Activated naive CD4-positive, alpha-beta T cell (primary cell): ENCODE measurements around the gene EID2B.

Source experiments
- DNase-seq, 4 experiments: peaks; one replicate each; lab custom pipeline; 2025; lab: John Stamatoyannopoulos, UW

The EID2B gene, protein sequence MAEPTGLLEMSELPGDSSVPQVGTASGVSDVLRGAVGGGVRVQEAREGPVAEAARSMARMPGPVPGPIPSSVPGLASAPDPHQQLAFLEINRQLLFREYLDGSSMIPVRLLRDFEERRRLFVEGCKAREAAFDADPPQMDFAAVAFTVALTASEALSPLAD

DNA sequence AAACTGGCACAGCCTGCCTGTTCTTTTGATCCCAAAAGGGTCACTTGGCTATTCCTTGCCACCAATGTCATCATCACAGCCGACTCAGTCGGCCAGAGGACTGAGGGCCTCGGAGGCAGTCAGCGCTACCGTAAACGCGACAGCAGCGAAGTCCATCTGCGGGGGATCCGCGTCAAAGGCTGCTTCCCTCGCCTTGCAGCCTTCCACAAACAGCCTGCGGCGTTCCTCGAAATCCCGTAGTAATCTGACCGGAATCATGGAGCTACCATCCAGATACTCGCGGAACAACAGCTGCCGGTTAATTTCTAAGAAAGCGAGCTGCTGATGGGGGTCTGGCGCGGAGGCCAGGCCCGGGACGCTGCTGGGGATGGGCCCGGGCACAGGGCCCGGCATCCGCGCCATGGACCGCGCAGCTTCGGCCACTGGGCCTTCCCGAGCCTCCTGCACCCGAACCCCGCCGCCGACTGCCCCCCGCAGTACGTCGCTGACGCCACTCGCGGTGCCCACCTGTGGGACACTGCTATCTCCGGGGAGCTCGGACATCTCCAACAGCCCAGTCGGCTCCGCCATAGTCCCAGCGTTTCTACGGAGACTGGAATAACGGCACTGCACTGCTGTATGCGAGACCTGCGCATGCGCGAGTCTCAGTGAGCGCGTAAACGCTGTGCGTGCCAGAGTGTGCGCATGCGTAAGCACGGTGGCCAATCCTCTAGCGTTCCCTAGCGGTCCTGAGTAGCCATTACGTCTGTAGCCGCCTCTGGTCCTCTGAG lies at the start of gene EID2B:
Gene EID2B, minus strand, starts transcription at position 620 of the 770 bp plus-strand sequence. Its CDS starts 50 bp downstream, at position 570.
- DNase-seq, result peak; percentile 81 to 89 (median 86)

DNA sequence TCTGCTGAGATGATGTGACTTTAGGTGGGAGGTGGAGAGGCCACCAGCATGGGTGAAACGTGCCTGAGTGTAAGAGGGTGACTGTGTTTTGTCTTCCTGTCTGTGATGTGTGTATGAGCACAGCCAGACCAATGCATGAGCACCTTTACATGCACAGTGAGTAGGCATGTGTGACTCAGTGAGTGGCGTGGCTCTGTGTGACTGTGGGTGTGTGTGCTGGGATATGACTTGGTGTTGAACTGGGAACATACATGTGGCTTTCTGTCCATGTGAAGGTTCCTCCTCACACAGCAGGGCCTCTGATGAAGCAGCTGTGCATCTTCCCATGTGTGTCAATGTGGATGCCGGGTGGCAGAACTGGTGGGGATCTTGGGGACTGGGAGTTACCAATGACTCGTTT lies 49.8 kb upstream of the EID2B start:
- DNase-seq, result no peak

DNA sequence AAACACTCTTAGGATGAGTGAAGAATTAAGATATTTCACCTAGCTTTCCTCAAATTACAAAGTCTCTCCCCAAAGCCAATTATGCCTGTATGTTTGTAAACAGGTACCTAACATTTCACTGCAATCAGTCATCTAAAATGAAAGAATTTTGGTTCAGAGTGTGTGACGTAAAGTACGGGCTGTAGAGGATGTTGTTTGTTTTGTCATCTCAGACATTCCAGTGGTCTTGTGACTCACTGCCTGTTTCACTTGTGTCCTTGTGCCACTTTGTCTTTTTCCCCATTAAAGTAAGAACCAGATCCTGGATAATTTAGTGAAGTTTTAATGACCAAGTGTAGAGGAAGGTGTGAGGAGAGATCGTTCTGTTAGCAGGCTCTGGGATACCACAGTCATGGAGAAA lies 36.0 kb upstream of the EID2B start:
- DNase-seq, result no peak

DNA sequence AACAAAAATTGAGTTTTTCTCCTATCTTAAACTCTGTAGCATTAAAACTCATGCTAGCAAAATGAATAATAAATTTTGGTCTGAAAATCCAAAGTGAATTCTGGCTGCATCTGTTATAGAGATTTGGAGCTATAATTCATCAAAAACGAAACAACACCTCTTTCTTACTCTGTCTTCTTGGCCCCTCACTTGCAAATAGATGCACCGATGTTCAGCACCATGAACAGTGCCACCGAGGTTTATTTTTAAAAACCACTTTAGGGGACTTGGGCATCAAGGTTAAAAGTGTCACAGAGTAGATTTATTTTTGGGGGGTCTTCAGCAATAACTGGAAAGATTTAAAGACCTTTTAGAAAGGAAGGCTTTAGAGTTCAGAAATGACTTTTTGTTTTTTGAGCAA lies 33.4 kb upstream of the EID2B start:
- DNase-seq, result no peak

DNA sequence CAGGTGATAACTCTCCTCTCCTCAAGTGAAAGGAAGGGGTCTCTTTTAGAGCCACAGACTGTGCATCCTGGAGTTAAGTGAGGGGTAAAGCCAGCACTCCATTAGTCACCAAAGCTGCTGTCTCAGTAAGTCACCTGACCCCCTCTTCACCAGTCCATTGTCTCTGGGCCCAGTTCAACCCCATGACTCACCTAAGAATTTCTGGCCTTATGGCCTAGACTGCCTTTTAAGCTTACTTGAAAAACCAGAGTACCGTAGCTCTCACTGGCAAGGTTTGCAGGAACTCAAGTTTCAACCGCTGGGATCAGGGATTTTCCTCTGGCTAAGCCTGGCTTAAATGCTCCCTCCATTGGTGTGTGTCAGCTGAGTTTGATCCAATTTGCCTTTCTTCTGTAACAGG lies 30.8 kb upstream of the EID2B start:
- no peak for DNase-seq

DNA sequence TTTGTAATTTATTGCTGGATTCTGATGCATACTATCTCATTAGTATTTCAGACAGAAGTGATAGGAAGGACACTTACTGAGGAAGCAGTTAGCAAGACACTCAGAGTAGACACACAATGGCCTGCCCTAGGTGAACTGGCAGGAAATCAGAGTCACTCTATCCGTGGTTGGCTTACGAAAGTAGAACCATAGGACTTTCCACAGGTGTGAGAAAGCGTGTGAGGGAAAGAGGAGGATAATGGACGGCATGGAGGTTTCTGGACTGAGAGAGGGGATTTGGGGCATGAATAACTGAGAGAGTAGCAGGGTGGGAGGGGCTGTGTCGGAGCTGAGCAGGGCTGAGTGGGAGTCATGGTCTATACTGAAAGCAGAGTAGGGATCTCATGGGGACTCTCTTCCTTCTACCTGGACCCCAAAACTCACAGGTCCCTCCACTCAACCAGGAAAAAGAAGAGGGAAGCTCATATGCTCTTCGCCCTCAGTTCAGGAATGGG lies 26.0 kb upstream of the EID2B start:
- DNase-seq, result no peak

DNA sequence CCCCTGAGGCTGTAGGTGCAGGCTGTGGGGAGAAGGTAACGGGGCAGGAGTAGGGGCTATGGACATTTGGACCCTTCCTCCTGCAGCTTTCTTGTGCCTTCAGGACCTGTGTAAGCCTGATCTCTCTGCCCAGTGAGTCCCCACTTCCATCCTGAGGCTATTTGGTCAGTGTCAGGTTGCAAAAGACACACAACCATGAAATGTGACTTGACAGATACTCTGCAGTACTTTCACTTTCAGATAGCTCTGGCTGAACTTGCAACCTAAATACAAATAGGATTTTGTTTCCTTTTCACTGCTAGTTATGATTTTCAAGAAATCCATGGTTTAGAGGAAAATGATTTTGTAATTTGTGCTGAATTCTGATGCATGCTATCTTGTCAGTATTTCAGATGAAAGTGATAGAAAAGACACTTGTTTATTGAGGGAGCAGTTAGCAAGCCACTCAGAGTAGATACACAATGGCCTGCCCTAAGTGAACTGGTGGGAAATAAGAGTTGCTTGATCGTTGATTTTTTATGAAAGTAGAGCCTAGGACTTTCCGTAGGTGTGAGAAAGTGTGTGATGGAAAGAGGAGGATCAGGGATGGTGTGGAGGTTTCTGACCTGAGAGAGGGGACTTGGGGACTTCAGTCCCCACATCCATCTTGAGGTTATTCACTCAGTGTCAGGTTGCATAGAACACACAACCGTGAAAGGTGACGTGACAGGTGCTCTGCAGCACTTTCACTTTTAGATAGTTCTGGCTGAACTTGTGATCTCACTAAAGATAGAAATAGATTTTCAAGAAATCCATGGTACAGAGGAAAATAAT lies 25.4 kb upstream of the EID2B start:
- DNase-seq, result no peak

DNA sequence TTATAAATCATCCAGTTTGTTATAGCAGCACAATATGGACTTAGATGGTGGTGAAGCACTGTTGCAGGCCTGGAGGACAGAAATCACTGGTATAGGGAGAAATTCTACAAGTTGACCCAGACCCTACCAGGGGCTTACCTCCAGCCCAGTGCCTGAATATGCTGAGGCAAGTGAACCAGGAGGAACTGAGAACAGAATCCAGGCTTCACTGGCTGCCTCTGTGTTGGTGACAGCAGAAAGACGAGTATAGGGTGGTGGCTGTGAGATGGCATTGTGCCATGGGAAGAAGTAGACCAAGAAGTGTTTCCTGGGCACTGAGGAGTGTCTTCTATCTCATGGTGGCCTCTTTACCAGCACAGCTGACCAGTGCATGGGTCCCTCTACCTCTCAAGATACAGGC lies 23.2 kb upstream of the EID2B start:
- no peak for DNase-seq

DNA sequence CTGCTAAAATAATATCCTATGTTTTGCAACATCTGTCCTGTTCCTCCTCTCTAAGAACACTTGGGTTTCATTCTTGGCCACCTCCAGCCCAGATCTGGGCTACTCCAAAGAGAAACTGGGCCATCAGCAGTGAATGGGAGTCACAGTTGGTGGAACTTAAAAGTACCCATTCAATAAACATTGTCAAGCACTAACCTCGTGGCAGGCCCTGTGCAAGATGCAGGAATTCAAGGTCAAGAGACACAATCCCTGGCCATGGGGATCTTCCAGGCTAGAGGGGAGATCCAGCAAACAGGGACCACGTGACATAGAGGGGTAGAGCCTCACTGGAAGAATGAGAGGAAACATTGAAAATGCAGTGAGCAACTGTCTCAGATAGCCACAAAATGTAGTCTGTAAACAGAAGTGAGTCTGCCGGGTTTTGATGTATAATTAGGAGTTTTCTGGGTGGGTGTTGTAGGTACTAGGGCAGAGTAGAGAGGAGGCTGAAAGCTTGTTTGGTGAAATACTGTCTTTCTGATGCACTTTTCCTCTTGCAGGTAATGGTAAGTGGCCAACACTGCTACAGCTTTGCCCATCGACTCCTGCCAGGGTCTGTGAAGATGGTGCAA lies 22.2 kb upstream of the EID2B start:
- no peak for DNase-seq

DNA sequence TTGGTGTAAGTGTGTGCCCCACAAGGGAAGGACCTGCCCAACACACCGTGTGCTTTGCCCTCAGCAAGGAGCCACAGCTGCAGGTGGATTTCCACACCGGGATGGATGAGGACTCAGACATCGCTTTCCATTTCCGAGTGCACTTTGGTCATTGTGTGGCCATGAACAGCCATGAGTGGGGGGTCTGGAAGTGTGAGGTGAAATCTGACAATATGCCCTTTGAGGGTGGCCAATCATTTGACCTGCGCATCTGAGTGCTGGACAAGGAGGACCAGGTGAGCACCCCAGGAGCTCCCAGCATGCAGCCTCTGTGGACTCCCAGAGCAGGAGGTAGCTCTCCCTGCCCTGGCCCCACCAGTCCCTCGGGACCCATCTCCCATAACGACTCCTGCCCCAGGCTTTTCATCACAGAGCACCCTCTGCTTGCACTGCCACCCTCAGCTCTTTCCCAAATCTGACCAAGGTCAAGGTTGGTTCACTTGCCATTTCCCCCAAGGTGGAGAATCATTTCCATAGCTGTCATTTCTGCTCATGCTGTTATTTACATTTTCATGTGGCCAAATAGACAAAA lies 20.5 kb upstream of the EID2B start:
- no peak for DNase-seq

DNA sequence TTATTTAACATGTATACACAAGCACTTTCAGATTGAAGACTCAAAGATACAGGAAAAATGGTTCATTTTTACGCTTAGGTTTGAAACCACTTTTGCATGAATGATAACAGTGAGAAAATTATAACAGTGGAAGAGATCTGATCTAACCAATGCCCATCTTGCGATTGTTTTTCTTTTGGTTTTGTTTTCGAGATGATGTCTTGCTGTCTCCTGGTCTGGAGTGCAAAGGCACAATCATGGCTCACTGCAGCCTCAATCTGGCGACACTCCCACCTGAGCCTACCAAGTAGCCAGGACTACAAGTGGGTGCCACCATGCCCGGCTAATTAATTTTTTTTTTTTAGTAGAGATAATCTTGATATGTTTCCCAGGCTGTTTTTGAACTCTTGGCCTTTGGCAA lies 17.5 kb upstream of the EID2B start:
- no peak for DNase-seq

DNA sequence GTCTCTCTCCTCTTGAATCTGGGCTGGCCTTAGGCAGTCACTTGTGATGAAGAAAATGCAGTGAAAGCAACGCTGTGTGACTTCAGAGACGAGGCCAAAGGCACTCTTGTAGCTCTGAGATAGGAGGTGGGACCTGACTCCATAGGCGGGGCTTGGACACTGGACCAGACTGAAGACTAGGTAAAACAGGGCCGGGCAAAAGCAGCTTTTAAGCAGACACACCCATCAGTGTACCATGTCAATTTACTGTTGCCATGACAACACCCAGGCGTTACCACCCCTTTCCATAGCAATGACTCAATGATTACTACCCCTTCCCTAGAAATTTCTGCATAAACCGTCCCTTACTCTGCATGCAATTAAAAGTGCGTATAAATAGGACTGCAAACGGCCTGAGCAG lies 13.9 kb upstream of the EID2B start:
- no peak for DNase-seq

DNA sequence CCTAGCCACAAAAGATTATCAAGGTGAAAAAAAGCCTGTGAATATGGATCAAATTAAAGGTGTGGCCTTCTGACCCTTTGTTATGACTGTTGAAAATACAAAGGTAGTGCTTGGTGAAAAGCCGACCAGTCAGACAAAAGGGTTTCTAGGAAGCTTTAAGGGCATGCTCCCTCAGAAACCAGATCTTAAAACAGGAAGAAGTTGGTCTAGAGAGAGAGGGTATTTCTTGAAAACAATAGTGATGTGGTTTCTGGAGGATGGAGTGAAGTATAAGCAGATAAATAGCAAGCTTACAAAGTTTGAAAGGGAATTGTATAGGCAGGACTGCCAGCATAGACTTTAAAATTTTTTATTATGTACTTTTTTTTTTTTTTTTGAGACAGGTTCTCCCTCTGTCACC lies 12.3 kb upstream of the EID2B start:
- no peak for DNase-seq

DNA sequence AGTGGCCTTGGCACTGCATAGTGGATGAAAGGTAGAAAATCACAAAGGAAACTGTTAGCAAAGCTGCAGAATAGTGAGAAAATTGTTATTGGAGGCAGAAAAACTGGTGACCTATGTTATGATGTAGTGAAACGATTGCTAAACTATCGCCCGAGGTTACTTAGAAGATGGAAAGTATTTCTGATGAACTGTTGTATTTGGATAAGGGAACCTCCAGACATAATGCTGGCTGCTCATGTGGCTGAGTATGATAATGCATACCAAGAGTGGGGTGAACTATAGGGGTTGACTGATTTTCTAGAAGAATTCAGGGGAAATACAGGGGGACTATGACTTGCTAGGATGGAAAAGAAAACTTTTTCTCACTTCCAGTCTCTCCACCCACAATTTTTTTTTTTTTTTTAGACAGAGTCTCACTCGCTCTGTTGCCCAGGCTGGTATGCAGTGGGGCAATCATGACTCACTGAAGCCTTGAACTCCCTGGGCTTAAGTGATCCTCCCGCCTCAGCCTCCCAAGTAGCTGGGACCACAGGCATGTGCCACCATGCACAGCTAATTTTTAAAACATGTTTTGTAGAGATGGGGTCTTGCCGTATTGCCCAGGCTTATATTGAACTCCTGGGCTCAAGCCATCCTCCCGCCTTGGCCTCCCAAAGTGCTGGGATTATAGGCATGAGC lies 11.7 kb upstream of the EID2B start:
- no peak for DNase-seq

DNA sequence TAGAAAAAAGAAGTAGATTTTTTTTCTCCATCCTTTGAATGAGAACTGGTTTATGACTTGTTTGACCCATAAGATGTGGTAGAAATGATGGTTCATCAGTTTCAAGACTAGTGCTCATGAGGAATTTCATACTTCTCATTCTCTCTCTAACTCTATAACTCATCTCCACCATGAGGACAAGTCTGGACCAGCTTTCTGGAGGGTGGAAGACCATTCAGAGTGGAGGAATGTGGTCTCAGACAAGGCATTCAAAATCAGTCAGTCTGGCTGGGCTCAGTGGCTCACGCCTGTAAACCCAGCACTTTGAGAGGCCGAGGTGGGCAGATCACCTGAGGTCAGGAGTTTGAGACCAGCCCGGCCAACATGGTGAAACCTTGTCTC lies 10.8 kb upstream of the EID2B start:
- no peak for DNase-seq

DNA sequence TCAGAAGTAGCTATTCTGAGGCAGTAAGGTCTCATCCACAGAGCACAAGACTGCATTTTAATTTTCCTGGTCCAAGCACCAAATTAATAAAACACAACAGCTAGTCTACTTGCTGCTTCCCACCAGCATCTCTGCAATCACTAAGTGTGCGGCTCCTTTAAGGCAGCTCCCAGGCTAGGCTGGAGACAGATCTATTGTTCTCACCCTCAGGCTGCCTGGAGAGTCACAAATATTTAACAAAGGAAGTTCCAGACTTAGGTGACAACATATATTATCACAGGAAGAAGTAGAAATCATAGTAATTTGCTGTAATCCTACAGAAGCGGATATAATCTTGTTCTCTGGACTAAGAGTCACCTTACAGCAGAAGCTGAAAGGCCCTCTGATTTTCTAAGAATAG lies 9.6 kb upstream of the EID2B start:
- no peak for DNase-seq

DNA sequence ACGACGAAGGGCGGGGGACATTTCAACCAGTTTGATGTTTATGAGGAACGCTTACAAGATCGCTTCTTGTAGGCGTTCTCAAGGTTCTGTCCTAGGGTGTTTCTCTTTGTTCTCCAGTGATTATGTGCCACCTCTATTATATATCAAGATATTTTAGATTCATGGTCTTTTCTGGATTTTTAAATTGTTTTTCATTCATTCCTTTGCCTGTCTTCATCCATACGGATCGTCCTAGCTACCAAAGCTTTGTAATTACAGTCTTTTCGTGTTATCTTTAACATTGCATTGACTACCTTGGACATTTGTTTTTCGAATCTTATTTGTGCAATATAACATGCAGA lies 7.7 kb upstream of the EID2B start:
- DNase-seq, result no peak

DNA sequence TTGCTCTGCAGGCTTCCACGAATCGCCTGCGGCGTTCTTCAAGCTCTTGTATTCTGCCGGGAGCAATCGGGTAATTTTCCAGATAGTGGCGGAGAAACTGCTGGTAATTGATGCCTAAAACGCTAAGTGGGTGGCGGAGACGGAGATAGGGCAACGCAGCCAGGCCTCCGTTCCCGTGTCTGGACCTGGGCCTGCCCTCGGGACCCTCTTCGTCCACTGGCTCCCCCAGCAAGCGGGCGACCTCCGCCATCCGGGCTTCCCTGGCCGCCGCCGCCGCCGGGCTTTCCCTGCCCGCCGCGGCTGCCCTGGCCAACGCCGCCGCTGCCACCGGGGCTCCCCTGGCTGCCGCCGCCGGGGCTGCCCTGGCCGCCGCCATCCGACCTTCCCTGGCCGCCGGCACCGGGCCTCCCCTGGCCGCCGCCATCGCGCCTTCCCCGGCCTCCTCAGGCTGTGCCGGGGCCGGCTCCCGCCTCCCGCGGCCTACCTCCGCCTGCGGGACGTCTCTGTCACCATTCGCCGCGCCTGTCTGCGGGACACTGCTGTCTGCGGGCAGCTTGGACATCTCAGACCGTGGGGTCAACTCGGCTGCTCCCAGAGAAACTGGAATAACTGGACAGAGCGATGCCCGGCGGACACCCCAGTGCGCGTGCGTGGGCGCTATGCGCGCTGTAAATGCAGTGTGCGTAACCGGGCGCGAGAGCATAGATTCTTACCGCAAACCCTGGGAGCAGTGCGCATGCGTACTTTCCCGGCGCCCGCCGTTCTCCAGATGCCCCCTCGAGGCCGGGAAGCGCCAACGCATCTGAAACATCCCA lies 7.1 kb upstream of the EID2B start, which contains the start of gene EID2:
Gene EID2, minus strand, starts transcription at position 644 of the 815 bp plus-strand sequence. Its CDS starts 82 bp downstream, at position 562.
- DNase-seq, result peak; percentile 88 to 91 (median 89)

DNA sequence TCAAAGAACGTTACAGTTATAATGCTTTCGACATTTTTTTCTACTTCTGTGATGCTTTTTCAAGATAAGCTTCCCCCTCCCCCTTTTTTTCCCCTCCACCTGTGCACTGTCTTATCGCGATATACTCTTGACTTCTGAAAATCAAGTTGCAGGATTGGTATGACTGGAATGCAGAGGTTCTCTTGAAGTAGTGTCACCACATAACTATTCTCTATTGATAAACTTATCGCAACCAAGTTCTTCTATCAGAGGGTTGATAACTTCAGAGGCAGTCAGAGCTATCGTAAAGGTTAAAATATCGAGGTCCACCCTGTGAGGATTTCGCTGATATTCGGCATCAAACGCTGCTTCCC lies 6.5 kb upstream of the EID2B start:
- no peak for DNase-seq

DNA sequence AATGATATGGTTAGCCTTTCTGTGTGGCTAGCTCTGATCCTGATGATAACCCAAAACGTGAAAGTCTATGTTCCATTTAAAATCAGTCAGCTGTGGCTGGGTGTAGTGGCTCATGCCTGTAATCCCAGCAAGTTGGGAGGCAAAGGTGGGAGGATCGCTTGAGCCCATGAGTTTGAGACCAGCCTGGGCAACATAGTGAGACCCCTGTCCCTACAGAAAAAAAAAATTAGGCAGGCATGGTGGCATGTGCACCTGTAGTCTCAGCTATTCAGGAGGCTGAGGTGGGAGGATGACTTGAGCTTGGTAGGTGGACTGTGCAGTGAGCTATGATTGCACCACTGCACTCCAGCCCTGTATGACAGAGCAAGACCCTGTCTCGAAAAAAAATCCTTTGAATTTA lies 1.1 kb upstream of the EID2B start:
- DNase-seq, result no peak

DNA sequence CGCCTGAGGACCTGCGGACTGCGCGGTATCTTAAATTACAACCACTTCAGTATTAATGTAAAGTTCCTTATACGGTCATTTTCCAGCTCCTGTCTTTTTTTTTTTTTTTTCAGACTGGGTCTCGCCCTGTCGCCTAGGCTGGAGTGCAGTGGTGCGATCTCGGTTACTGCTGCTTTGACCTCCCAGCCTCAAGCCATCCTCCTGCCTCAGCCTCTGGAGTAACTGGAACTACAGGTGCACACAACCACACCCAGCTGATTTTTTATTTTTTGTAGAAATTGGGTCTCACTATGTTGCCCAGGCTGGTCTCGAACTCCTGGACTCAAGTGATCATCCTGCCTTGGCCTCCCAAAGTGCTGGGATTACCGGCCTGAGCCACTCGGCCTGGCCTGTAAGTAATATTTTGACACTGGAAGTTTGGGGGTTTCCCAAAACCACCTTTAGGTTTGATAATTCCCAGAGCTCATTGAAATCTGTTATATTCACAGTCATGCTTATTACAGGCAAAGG lies 406 bp upstream of the EID2B start:
- DNase-seq, result no peak
